Fibroblast of mammary gland (primary cell): Measurements from ENCODE around the gene BPIFB6.

Experiments used
- DNase-seq: peaks from one replicate; pipeline ENCODE4 v3.0.0-alpha.2; 2010; ENCODE audit warnings: low read depth
- H3K4me3 ChIP-seq: 2 replicates; pipeline ENCODE4 v1.5.1; 2011; ENCODE audit warnings: low read depth, mild to moderate bottlenecking, low read length, moderate library complexity; ENCODE audit not compliant: control insufficient read depth
- TF ChIP-seq, protein P1 (sequence below): conservative IDR thresholded peaks from 2 replicates; pipeline ENCODE4 v1.5.1; 2011; ENCODE audit warnings: low read depth, low read length, inconsistent platforms; ENCODE audit not compliant: control insufficient read depth, insufficient read depth

Gene BPIFB6

DNA sequence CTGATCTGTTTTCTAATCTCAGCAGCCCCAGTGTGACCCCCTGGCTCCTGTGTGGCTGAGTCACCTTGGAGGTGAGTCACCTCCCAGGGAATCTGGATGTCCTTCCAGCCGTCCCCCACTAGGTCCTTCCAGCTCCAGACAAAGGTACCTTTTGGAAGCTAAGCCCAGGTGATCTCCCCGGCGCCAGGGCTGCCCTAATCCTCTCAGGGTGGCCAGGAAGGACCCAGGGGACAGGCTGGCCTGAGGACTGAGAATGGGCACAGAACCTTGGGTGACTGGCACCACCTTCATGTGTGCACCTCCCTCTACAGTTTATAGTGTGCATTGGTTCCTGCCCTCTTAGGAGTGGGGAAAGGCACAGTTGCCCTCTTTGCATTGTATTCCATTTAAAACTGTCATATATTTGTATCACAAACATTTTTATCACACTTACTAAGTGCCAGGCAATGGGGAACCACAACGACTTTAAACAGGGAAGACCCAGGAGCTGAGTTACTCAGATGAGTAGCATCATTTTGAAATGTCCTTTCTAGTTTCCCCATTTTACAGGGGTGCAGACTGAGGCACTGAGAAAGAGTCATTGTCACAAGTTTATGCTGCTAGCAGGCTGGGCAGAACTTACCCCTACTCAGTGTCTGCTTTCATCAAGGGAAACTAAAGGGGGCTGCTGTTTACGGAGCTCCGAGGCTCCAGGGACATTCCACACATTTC, 45.4 kb downstream of the BPIFB6 start:
- no peak overlapping the region for H3K4me3 ChIP-seq
- no peak for DNase-seq
- TF ChIP-seq, protein P1, sequence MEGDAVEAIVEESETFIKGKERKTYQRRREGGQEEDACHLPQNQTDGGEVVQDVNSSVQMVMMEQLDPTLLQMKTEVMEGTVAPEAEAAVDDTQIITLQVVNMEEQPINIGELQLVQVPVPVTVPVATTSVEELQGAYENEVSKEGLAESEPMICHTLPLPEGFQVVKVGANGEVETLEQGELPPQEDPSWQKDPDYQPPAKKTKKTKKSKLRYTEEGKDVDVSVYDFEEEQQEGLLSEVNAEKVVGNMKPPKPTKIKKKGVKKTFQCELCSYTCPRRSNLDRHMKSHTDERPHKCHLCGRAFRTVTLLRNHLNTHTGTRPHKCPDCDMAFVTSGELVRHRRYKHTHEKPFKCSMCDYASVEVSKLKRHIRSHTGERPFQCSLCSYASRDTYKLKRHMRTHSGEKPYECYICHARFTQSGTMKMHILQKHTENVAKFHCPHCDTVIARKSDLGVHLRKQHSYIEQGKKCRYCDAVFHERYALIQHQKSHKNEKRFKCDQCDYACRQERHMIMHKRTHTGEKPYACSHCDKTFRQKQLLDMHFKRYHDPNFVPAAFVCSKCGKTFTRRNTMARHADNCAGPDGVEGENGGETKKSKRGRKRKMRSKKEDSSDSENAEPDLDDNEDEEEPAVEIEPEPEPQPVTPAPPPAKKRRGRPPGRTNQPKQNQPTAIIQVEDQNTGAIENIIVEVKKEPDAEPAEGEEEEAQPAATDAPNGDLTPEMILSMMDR: no peak

DNA sequence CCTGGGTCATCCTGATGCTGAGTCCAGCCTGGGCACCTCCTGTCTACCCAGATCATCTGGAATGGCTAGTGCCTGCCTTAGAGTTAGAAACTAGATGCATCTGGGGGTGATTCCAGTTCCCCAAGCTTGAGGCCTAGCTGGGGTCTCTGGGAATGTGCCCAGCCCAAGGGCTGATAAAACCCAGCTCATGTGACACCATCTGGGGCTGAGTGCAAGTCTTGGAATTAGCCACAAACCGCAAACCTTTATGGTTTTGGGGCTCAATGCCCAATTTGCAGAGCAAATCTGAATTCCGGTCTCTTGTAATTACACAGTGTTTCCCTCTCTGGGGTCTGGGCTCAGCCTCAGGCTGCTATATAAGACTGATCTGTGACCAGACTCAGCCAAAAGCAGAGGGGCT, 47.8 kb downstream of the BPIFB6 start, which contains the start of gene BPIFB4:
BPIFB4 (plus strand) TSS at position 385 of the 400 bp plus-strand sequence. CDS start 1,884 bp downstream, outside the sequence.
- TF ChIP-seq, protein P1: no peak
- peak; percentile 3 for DNase-seq
- H3K4me3 ChIP-seq: no peak within 1 kb of the TSS

DNA sequence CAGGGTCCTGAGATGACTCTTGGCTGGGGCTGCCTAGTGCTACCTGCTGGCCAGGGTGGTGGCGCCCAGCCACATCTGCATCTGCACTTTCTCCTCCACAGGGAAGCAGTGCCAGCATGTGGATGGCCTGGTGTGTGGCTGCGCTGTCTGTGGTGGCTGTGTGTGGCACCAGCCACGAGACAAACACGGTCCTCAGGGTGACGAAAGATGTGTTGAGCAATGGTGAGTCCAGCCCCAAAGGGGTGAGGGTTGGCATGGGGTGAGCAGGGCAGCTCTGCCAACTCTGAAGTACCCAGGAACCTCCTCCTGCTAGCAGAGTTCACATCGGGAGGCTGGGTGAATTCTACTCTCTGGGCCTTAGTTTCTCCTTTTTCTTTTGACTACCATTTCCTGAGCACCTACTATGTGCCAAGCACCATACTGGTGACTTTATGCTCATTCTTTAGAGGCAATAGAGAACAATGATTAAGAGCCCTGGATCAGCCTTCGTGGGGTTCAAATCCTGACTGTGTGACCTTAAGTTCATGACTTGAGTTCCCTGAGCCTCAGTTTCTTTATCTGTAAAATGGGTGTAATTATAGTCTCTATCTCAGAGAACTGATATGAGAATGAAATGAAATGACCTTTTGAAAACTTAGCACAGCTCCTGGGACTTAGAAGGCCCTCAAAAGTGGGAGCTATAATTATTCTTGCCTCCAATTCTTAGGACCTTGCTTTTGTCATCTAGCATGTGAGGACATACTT, 50.1 kb downstream of the BPIFB6 start:
- no peak for DNase-seq
- H3K4me3 ChIP-seq: no peak overlapping the region
- TF ChIP-seq, protein P1: no peak

DNA sequence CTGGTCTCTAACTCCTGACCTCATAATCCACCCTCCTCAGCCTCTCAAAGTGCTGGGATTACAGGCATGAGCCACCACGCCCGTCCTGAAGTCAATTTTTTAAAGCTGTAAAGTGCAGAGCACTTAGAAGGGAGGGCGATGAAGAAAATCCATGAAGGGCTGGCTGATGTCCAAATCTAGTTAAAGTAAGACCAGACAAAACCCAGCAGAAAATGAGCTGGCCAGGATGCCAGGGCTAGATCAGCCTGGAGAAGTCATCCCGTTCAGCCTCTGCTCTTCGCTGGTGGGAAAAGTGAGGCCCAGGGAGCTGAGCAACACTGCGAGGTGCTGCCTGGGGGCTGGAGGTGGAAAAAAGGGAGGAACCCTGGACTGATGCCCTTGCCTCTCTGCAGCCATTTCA, 51.1 kb downstream of the BPIFB6 start:
- TF ChIP-seq, protein P1: no peak
- no peak for DNase-seq

DNA sequence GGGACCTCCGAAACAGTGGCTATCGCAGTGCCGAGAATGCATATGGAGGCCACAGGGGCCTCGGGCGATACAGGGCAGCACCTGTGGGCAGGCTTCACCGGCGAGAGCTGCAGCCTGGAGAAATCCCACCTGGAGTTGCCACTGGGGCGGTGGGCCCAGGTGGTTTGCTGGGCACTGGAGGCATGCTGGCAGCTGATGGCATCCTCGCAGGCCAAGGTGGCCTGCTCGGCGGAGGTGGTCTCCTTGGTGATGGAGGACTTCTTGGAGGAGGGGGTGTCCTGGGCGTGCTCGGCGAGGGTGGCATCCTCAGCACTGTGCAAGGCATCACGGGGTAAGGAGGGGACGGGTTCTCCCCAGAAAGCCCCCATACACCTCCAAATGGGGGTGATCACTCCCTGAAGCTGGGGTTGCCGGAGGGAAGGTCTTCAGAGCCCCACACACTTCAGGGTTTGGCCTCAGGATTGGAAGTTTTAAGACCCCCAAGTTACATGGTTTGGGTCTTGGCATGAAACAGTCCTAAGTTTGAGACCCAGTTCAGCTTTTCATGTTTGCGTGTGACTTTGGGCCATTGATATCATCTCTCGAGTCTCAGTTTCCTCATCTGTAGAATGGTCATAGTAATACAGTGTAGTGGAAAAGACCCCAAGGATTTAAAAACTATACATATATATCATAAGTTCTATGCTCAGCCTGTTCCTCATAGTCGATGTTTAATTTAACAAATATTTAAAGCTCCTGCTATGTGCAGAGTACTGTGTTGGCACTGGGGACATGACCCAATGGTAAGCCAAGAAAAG, 52.3 kb downstream of the BPIFB6 start:
- TF ChIP-seq, protein P1: no peak
- no peak overlapping the region for H3K4me3 ChIP-seq
- DNase-seq: no peak

More for the DNA sequence above, 51.1 kb downstream of the BPIFB6 start:
- no peak overlapping the region for H3K4me3 ChIP-seq

DNA sequence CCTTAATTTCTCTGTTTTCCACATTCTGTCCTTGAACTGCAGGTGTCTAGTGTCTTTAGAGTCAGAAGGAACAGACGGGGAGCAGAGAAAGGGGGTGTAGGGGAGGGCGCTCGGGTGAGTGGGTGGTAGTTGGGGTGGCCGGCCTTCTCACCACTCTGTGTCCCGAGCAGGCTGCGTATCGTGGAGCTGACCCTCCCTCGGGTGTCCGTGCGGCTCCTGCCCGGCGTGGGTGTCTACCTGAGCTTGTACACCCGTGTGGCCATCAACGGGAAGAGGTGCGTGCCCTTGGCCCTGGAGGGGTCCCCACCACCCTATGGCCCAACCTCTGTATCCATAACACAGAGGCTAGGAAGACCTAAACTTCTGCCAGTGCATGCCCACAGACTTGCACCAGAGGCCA, 53.3 kb downstream of the BPIFB6 start:
- TF ChIP-seq, protein P1: no peak
- no peak for DNase-seq
- no peak overlapping the region for H3K4me3 ChIP-seq
